ENCODE data around the gene TPCN2. TPM values are rescaled to one million over a fixed set of nuclear protein-coding genes. Genes with fewer than 3 reads are reported as not detected.

Gene TPCN2
- total and polyA plus RNA-seq, 9 of the 15 experiments (the other 6 are each of a cell fraction or from before 2014, with no cell fraction given), result 0.66 to 10.2 (median 4.6) TPM

DNA sequence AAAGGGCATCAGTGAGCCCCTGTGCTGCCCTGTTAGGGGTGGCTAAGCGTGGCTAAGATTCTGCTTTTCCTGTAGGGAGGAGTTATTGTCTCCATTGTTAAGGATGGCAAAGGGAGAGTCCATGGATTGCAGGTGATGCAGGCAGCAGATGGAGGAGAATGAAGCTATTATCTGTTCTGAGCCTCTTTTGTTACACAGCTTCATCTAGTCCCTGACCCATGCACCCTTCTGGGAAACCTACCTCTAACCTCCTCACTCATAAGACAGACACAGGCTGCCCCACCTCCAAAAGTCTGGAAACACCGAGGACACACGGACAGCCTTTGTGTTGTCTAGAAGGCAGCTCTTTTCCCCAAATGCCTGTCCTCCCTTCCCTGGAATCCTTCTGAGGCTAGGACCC is 120.7 kb downstream of the TPCN2 start:
- H3K4me2 ChIP-seq (ENCODE audit: insufficient read depth, low read length), result no peak overlapping the region
- 0% methylated on average over 3 of the region's 3 CpGs for WGBS (ENCODE audit: insufficient coverage, low coverage, missing lambda C conversion rate)
- POLR2A ChIA-PET, result interaction anchor here (1.0 kb wide), 1 partner anchor 27 kb away, joined by 4 read pairs; no protein-coding TSS in a partner anchor

GRCh38 chr11:69170704-69171103 is 122.0 kb downstream of the TPCN2 start:
- Histone ChIP-seq H4K20me1 (replicated peaks; ENCODE audit: control insufficient read depth, insufficient read depth, low read length) (no peaks in the 10 kb centered on the region), H3K9me1 (ENCODE audit: control insufficient read depth, insufficient read depth, low read length) (no peaks in the 10 kb centered on the region), H3K27me3 (ENCODE audit: control insufficient read depth in 2 of 2, insufficient read depth in 2 of 2, low read length in 2 of 2) (peaks cover 2 to 33% of the 10 kb centered on the region in 2 experiments; a peak in 3 of 5 replicates), H3K79me2 (ENCODE audit: control insufficient read depth, insufficient read depth, low read length) (no peaks in the 10 kb centered on the region), H3K4me2 (ENCODE audit: insufficient read depth, low read length) (no peak overlapping the region), H3K9me3 (replicated peaks; ENCODE audit: control insufficient read depth, insufficient read depth, low read depth, low read length) (no peaks in the 10 kb centered on the region), H2AFZ (ENCODE audit: low read depth, low read length) (no peak overlapping the region), H3K27ac (ENCODE audit: extremely low read depth, low read depth, low read length) (no peak overlapping the region), H3K9ac (ENCODE audit: insufficient read depth in 1 of 2, low read depth in 2 of 2, low read length in 2 of 2) (no peak overlapping the region), H3K4me3 (no peak overlapping the region), H3K36me3 (ENCODE audit: control insufficient read depth, insufficient read depth, low read length) (no peaks in the 10 kb centered on the region), H3K4me1 (replicated peaks in 1 of 2; ENCODE audit: control insufficient read depth in 2 of 2, insufficient read depth in 2 of 2, low read length in 2 of 2) (peaks cover 6 to 7% of the 10 kb centered on the region in 2 experiments; a peak in 3 of 5 replicates)
- CTCF ChIA-PET (ENCODE audit: low intra/inter-chr PET ratio), result no interaction called here
- DNase-seq (ENCODE audit: extremely low read depth in 1 of 4, low spot score in 3 of 4) (no peak), ATAC-seq (no peak), FAIRE-seq (no peak)
- no TSS peak for BruUV-seq (replicated peaks)
- 2% methylated on average over 5 of the region's 6 CpGs for WGBS (ENCODE audit: insufficient coverage, low coverage, missing lambda C conversion rate)
- intact Hi-C loops (cut with micrococcal nuclease), result no loop called here
- POLR2A ChIA-PET, result no interaction called here
- in situ Hi-C loops (cut with MboI), result no loop called here
- no peak for TF ChIP-seq STAT5B (CRISPR knock-in tag; IDR thresholded peaks at IDR 0.05)
- TF ChIP-seq GTF2F1 (IDR thresholded peaks at IDR 0.05; ENCODE audit: low read depth, low read length), result no peak
- no peak for TF ChIP-seq CHD4 (IDR thresholded peaks at IDR 0.05; ENCODE audit: insufficient read depth, insufficient replicate concordance, low read depth, low read length, poor library complexity, severe bottlenecking)
- no peak for TF ChIP-seq RREB1 (CRISPR knock-in tag; IDR thresholded peaks at IDR 0.05)
- no peak for TF ChIP-seq ZKSCAN1 (IDR thresholded peaks at IDR 0.05; ENCODE audit: low read depth, low read length)
- TF ChIP-seq TOE1 (IDR thresholded peaks at IDR 0.05; ENCODE audit: borderline replicate concordance), result no peak
- TF ChIP-seq TOE1 (CRISPR knock-in tag; IDR thresholded peaks at IDR 0.05; ENCODE audit: borderline replicate concordance, low read depth), result no peak

More for the DNA sequence above, 120.7 kb downstream of the TPCN2 start:
- no peak overlapping the region for H3K9ac ChIP-seq (ENCODE audit: insufficient read depth in 1 of 2, low read depth in 2 of 2, low read length in 2 of 2)
- no TSS peak for BruUV-seq (replicated peaks)
- FAIRE-seq (no peak), DNase-seq (ENCODE audit: extremely low read depth in 1 of 4, low spot score in 3 of 4) (no peak), ATAC-seq (no peak)
- CTCF ChIA-PET (ENCODE audit: low intra/inter-chr PET ratio), result no interaction called here
- H2AFZ ChIP-seq (ENCODE audit: low read depth, low read length), result no peak overlapping the region
- no peaks in the 10 kb centered on the region for H3K36me3 ChIP-seq (ENCODE audit: control insufficient read depth, insufficient read depth, low read length)
- H3K27me3 ChIP-seq (ENCODE audit: control insufficient read depth in 2 of 2, insufficient read depth in 2 of 2, low read length in 2 of 2), result peaks cover 2 to 35% of the 10 kb centered on the region in 2 experiments; a peak in 3 of 5 replicates
- H4K20me1 ChIP-seq (replicated peaks; ENCODE audit: control insufficient read depth, insufficient read depth, low read length), result no peaks in the 10 kb centered on the region
- no peak overlapping the region for H3K4me3 ChIP-seq
- peaks cover 6 to 7% of the 10 kb centered on the region in 2 experiments; a peak in 3 of 5 replicates for H3K4me1 ChIP-seq (replicated peaks in 1 of 2; ENCODE audit: control insufficient read depth in 2 of 2, insufficient read depth in 2 of 2, low read length in 2 of 2)
- intact Hi-C loops (cut with micrococcal nuclease) (no loop called here), in situ Hi-C loops (cut with MboI) (no loop called here)
- H3K9me1 ChIP-seq (ENCODE audit: control insufficient read depth, insufficient read depth, low read length), result no peaks in the 10 kb centered on the region
- H3K79me2 ChIP-seq (ENCODE audit: control insufficient read depth, insufficient read depth, low read length), result no peaks in the 10 kb centered on the region
- TF ChIP-seq RBM34 (IDR thresholded peaks at IDR 0.05; ENCODE audit: borderline replicate concordance, insufficient read depth, low read length) (no peak), TRIM28 (IDR thresholded peaks at IDR 0.05) (no peak), RB1 (IDR thresholded peaks at IDR 0.05; ENCODE audit: low read depth) (no peak), TAF7 (tag; IDR thresholded peaks at IDR 0.05) (no peak), BACH1 (tag; IDR thresholded peaks at IDR 0.05) (no peak), ZNF121 (CRISPR knock-in tag; conservative IDR thresholded peaks at IDR 0.05) (no peak), CTBP1 (IDR thresholded peaks at IDR 0.05; ENCODE audit: borderline replicate concordance) (no peak)
- H3K9me3 ChIP-seq (replicated peaks; ENCODE audit: control insufficient read depth, insufficient read depth, low read depth, low read length), result no peaks in the 10 kb centered on the region
- H3K27ac ChIP-seq (ENCODE audit: extremely low read depth, low read depth, low read length), result no peak overlapping the region

All from K562 (cell line).